SK-N-SH treated with all-trans-retinoic acid at 6 μM for 48 hours (cell line): ENCODE results near the gene HIVEP3.

Source experiments
- ATAC-seq: fragments of 200-7000 bp; cut with Tn5 transposase; 3 replicates; pipeline ENCODE4 v1.9.1; 2020; ENCODE audit warnings: mild to moderate bottlenecking, moderate library complexity
- ARNTL ChIP-seq: fragments of 450-650 bp; formaldehyde crosslinking; IDR thresholded peaks from 2 replicates; pipeline ENCODE4 v1.5.0; 2020; ENCODE audit warnings: low read depth, mild to moderate bottlenecking, moderate library complexity, borderline replicate concordance
- ESRRG ChIP-seq: fragments of 250-450 bp; sonication (Bioruptor Pico); IDR thresholded peaks from 2 replicates; pipeline ENCODE4 v1.6.1; 2021; ENCODE audit warnings: mild to moderate bottlenecking
- GLIS3 ChIP-seq: fragments of 250-450 bp; sonication (Bioruptor Pico); IDR thresholded peaks from 2 replicates; pipeline ENCODE4 v1.5.0; 2020; ENCODE audit warnings: mild to moderate bottlenecking, moderate library complexity
- ISL1 ChIP-seq: fragments of 250-450 bp; sonication (Bioruptor Pico); IDR thresholded peaks from 2 replicates; pipeline ENCODE4 v2.1.2; 2022; ENCODE audit warnings: mild to moderate bottlenecking, moderate library complexity
- PATZ1 ChIP-seq: fragments of 250-450 bp; sonication (Bioruptor Pico); IDR thresholded peaks from 2 replicates; pipeline ENCODE4 v1.8.0; 2020; ENCODE audit warnings: mild to moderate bottlenecking, moderate library complexity, borderline replicate concordance
- PPARA ChIP-seq: fragments of 250-450 bp; sonication (Bioruptor Pico); IDR thresholded peaks from 2 replicates; pipeline ENCODE4 v1.5.0; 2020; ENCODE audit warnings: mild to moderate bottlenecking, borderline replicate concordance
- RARB ChIP-seq: fragments of 250-450 bp; sonication (Bioruptor Pico); IDR thresholded peaks from 2 replicates; pipeline ENCODE4 v1.8.0; 2021; ENCODE audit warnings: mild to moderate bottlenecking, moderate library complexity
- SNAI2 ChIP-seq: fragments of 250-450 bp; sonication (Bioruptor Pico); IDR thresholded peaks from 2 replicates; pipeline ENCODE4 v1.5.0; 2020; ENCODE audit warnings: mild to moderate bottlenecking, moderate library complexity
- TCF4 ChIP-seq: fragments of 250-450 bp; sonication (Bioruptor Pico); IDR thresholded peaks from 2 replicates; pipeline ENCODE4 v1.8.0; 2021; ENCODE audit warnings: mild to moderate bottlenecking, moderate library complexity, borderline replicate concordance
- TOX ChIP-seq: fragments of 250-450 bp; sonication (Bioruptor Pico); IDR thresholded peaks from 2 replicates; pipeline ENCODE4 v1.8.0; 2021; ENCODE audit warnings: mild to moderate bottlenecking, moderate library complexity, borderline replicate concordance
- ZC3H10 ChIP-seq: fragments of 250-450 bp; sonication (Bioruptor Pico); IDR thresholded peaks from 2 replicates; pipeline ENCODE4 v1.5.1; 2021; ENCODE audit warnings: mild to moderate bottlenecking, moderate library complexity
- ZFP3 ChIP-seq: fragments of 250-450 bp; sonication (Bioruptor Pico); IDR thresholded peaks from 2 replicates; pipeline ENCODE4 v1.5.0; 2020; ENCODE audit warnings: mild to moderate bottlenecking, moderate library complexity
- ZNF565 ChIP-seq: fragments of 450-650 bp; formaldehyde crosslinking; conservative IDR thresholded peaks from 2 replicates; pipeline ENCODE4 v1.5.0; 2020; ENCODE audit warnings: low read depth, mild to moderate bottlenecking, moderate library complexity
- ZNF70 ChIP-seq: fragments of 450-650 bp; formaldehyde crosslinking; IDR thresholded peaks from 2 replicates; pipeline ENCODE4 v1.5.0; 2020; ENCODE audit warnings: mild to moderate bottlenecking, moderate library complexity
- ZNF8 ChIP-seq: fragments of 450-650 bp; formaldehyde crosslinking; IDR thresholded peaks from 2 replicates; pipeline ENCODE4 v1.5.0; 2020; ENCODE audit warnings: mild to moderate bottlenecking, moderate library complexity
- TF ChIP-seq, protein P1 (sequence below): fragments of 250-450 bp; sonication (Bioruptor Pico); IDR thresholded peaks from 2 replicates; pipeline ENCODE4 v1.8.0; 2021; ENCODE audit warnings: low read depth, mild to moderate bottlenecking, moderate library complexity, borderline replicate concordance
- TF ChIP-seq, protein P2 (sequence below): fragments of 250-450 bp; sonication (Bioruptor Pico); IDR thresholded peaks from 2 replicates; pipeline ENCODE4 v1.5.0; 2020; ENCODE audit warnings: mild to moderate bottlenecking, moderate library complexity
- TF ChIP-seq, protein P3 (sequence below): fragments of 250-450 bp; sonication (Bioruptor Pico); IDR thresholded peaks from 2 replicates; pipeline ENCODE4 v1.5.1; 2021; ENCODE audit warnings: mild to moderate bottlenecking, moderate library complexity

The HIVEP3 gene

DNA sequence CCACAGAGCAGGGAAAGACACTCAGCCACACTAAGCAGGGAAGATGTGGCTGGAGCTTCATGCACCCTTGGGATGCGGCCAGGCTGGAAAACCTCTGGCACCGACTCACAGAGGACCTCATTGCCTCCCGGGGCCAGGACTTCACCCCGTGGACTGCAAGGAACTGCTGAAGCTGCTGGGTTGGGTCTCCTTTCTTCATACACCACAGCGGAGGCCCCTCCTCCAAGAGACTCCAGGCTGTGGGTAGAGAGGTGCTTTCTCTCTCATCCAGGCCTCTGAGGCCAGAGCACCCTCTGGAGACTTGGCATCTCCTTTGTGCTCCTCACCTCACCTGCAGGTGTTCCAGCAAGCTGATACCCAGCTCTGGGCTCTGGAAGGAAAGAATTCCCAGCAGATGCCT lies 358.2 kb downstream of the HIVEP3 start:
- ATAC-seq = no peak
- no peak for TF ChIP-seq GLIS3 (CRISPR knock-in tag)
- no peak for TF ChIP-seq ARNTL (CRISPR knock-in tag)
- TF ChIP-seq PATZ1 (CRISPR knock-in tag) = no peak
- TF ChIP-seq TOX = no peak
- no peak for TF ChIP-seq PPARA (CRISPR knock-in tag)
- no peak for TF ChIP-seq ISL1 (CRISPR knock-in tag)
- no peak for TF ChIP-seq SNAI2
- TF ChIP-seq ZNF8 (CRISPR knock-in tag) = no peak
- TF ChIP-seq ESRRG = no peak
- TF ChIP-seq TCF4 (CRISPR knock-in tag) = no peak
- TF ChIP-seq ZFP3 (CRISPR knock-in tag) = no peak
- TF ChIP-seq, protein P1, sequence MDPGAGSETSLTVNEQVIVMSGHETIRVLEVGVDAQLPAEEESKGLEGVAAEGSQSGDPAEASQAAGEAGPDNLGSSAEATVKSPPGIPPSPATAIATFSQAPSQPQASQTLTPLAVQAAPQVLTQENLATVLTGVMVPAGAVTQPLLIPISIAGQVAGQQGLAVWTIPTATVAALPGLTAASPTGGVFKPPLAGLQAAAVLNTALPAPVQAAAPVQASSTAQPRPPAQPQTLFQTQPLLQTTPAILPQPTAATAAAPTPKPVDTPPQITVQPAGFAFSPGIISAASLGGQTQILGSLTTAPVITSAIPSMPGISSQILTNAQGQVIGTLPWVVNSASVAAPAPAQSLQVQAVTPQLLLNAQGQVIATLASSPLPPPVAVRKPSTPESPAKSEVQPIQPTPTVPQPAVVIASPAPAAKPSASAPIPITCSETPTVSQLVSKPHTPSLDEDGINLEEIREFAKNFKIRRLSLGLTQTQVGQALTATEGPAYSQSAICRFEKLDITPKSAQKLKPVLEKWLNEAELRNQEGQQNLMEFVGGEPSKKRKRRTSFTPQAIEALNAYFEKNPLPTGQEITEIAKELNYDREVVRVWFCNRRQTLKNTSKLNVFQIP (CRISPR knock-in tag) = no peak
- no peak for TF ChIP-seq ZC3H10 (CRISPR knock-in tag)
- TF ChIP-seq RARB (CRISPR knock-in tag) = no peak
- TF ChIP-seq, protein P2, sequence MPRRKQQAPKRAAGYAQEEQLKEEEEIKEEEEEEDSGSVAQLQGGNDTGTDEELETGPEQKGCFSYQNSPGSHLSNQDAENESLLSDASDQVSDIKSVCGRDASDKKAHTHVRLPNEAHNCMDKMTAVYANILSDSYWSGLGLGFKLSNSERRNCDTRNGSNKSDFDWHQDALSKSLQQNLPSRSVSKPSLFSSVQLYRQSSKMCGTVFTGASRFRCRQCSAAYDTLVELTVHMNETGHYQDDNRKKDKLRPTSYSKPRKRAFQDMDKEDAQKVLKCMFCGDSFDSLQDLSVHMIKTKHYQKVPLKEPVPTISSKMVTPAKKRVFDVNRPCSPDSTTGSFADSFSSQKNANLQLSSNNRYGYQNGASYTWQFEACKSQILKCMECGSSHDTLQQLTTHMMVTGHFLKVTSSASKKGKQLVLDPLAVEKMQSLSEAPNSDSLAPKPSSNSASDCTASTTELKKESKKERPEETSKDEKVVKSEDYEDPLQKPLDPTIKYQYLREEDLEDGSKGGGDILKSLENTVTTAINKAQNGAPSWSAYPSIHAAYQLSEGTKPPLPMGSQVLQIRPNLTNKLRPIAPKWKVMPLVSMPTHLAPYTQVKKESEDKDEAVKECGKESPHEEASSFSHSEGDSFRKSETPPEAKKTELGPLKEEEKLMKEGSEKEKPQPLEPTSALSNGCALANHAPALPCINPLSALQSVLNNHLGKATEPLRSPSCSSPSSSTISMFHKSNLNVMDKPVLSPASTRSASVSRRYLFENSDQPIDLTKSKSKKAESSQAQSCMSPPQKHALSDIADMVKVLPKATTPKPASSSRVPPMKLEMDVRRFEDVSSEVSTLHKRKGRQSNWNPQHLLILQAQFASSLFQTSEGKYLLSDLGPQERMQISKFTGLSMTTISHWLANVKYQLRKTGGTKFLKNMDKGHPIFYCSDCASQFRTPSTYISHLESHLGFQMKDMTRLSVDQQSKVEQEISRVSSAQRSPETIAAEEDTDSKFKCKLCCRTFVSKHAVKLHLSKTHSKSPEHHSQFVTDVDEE = no peak

GRCh38 chr1:41559331-41559730 lies 359.4 kb downstream of the HIVEP3 start:
- no peak for ATAC-seq
- TF ChIP-seq ESRRG (no peak), GLIS3 (CRISPR knock-in tag) (no peak), ZNF8 (CRISPR knock-in tag) (no peak), ARNTL (CRISPR knock-in tag) (no peak), PATZ1 (CRISPR knock-in tag) (no peak)
- TF ChIP-seq, protein P1 (CRISPR knock-in tag) = no peak
- TF ChIP-seq, protein P3, sequence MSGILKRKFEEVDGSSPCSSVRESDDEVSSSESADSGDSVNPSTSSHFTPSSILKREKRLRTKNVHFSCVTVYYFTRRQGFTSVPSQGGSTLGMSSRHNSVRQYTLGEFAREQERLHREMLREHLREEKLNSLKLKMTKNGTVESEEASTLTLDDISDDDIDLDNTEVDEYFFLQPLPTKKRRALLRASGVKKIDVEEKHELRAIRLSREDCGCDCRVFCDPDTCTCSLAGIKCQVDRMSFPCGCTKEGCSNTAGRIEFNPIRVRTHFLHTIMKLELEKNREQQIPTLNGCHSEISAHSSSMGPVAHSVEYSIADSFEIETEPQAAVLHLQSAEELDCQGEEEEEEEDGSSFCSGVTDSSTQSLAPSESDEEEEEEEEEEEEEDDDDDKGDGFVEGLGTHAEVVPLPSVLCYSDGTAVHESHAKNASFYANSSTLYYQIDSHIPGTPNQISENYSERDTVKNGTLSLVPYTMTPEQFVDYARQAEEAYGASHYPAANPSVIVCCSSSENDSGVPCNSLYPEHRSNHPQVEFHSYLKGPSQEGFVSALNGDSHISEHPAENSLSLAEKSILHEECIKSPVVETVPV (CRISPR knock-in tag) = no peak

- ATAC-seq = no peak
- TF ChIP-seq ZC3H10 (CRISPR knock-in tag) = no peak
- no peak for TF ChIP-seq ZNF565 (CRISPR knock-in tag)
- TF ChIP-seq TCF4 (CRISPR knock-in tag) = no peak
- no peak for TF ChIP-seq ZNF70 (CRISPR knock-in tag)
- TF ChIP-seq ESRRG = no peak
- no peak for TF ChIP-seq ISL1 (CRISPR knock-in tag)
- TF ChIP-seq, protein P2 = no peak
These were observed 360.0 kb downstream of the HIVEP3 start for GRCh38 chr1:41558761-41559171.
